Measurements from ENCODE around the gene PRRC2A. TPM values are rescaled to one million over a fixed set of nuclear protein-coding genes. Genes with fewer than 3 reads are reported as not detected.
A peak's percentile ranks its signal among the peaks of the same experiment; 100 is the strongest.

Gene PRRC2A
- total RNA-seq, 1 donor from 2014 or later = 166 TPM

DNA sequence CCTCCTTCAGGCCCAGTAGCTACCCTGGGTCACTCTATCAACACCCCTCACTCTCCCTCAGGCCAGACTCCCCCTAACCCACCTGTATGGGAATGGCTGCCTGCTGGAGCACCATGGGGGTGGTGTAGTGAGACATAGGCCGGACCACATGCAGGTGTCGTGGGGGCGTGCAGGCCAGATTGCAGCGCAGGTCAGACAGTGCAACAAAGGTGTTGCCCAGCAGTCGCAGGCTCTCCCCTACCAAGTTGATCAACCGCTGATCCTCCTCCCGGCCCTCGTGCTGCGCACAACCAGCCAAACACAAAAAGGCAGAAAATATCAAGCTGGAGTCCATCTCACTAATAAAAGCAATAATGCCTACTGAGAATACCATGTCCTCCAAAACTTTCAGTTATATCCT is 24.8 kb downstream of the PRRC2A start:
- DNase-seq (ENCODE audit: extremely low read depth, low read depth, low spot score) = no peak

DNA sequence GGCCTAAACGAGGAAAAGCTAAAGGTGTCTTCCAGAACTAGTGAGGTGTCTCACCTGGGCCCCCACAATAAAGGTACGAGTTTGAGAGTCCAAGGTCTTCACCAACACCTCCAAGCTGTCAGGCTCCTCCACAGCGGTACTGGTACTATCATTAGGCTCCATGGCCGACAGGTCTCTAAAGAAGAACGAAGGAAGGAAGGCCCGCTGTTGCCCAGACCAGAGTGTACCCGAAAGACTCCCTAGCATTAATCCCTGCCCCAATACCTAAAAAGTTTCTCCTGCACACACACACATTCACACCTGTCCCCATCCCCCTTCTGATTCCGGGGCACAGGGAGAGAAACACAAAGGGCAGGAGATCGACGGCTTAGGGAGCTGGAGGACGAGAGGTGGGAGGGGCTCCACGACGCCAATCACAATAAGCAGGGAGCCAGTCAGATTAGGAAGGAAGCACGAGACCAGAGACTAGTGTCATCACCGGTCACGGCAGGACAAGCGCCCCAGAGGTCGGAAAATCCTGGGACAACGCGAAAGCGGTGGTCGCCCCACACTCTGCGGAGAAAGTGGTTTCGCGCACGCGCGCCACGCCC is 31.2 kb downstream of the PRRC2A start:
- peak; percentile 55 for DNase-seq (ENCODE audit: extremely low read depth, low read depth, low spot score)

DNA sequence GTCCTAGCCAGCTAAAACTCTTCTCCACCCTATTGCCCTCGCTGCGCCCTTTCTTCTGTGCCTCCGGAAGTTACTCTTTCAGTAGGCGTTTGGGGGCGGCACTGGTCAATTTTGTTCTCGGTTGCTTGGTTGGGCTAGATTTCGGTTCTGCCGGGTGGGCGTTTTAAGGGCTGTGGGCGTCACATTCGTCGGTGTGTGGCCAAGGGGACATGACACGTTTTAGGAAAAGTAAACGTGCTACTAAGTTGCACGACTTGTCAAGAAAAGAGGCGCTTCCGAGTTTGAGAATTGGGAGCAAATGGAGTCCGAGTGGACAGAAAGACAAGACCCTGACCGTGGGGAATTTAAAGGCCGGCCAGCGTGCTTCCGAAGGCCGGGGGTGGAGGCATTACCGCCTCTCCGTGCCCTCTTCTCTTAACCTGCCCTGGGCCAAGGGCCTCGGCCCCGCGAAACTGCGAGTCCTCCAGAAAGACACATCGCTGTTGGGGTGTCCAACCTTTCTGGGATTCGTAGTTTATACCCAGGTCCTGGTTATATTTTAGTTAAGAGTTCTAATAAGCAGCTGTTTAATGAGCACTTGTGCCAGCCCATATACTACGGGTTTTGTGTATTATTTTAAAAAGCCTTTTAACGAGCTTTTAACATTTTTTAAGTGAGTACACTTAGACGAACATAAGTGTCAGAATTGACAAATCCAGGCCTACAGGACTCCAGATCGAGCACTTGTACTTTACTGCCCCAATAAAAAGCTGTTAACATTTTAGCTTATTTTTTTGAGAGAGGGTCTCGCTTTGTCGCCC is 32.6 kb downstream of the PRRC2A start:
- DNase-seq (ENCODE audit: extremely low read depth, low read depth, low spot score) = no peak

DNA sequence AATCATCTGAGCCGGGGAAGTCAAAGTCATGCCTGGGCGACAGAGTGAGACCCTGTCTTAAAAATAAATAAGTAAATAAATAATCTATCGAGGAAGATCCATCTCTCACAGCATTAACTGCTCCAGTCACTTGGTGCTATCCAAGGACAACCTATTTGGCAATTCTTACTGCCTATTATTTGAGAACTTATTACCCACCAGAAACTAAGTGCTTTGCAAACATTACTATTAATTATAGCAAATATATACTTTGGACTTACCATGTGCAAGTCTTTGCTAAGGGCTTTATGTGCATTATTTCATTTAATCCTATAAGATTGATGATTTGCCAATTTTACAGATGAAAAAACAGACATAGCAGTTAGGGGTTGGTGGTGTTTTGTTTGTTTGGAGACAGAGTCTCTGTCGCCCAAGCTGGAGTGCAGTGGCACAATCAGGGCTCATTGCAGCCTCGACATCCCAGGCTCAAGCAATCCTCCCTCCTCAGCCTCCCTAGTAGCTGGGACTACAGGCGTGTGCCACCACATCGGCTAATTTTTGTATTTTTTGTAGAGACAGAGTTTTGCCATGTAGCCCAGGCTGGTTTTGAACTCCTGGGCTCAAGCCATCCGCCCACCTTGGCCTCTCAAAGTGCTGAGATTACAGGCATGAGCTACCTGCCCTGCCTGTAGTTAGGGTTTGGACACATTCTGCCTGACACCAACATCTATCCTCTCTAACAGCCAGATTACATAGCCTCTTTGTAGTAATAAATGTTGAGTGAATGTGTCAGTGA is 34.2 kb downstream of the PRRC2A start:
- DNase-seq (ENCODE audit: extremely low read depth, low read depth, low spot score) = no peak

DNA sequence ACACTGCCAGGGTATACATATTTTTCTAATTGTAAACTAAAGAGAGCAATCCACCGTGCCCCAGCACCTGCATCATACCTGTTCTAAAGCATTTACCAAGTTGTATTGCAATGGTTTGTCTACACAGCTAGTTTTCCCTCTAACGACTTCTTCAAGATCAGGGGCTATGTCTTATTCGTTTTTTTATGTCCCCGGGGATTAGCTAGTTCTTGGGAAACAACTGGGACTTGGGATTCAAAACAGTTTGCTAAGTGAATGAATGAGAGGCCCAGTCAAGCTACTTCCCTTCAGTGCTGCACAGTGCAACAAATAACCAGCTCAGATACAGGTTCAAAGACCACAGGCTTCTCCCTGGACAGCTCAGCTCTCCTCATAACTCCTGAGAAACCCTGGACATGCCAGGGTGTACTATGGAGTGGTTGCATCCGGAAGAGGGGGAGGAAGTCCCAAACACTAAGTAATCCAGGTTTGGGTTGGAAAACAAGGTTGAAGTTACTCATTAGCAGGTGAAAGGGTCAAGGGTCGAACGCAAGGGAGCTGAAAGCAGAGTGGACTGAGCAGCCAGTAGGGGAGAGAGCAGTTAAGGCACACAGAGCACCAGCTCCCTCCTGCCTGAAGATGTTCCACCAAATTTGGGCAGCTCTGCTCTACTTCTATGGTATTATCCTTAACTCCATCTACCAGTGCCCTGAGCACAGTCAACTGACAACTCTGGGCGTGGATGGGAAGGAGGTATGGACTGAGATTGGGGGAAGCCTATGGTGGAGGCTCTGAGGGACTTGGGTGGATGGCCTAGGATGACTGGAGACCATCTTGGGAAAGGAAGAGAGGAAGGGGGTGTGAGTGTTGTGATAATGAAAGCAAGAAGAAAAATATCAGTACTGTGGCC is 35.1 kb downstream of the PRRC2A start, which contains the start of gene APOM:
TSS of gene APOM (plus strand) at position 546 of the 889 bp plus-strand sequence. CDS start at position 619, 73 bp downstream.
- DNase-seq (ENCODE audit: extremely low read depth, low read depth, low spot score) = no peak

DNA sequence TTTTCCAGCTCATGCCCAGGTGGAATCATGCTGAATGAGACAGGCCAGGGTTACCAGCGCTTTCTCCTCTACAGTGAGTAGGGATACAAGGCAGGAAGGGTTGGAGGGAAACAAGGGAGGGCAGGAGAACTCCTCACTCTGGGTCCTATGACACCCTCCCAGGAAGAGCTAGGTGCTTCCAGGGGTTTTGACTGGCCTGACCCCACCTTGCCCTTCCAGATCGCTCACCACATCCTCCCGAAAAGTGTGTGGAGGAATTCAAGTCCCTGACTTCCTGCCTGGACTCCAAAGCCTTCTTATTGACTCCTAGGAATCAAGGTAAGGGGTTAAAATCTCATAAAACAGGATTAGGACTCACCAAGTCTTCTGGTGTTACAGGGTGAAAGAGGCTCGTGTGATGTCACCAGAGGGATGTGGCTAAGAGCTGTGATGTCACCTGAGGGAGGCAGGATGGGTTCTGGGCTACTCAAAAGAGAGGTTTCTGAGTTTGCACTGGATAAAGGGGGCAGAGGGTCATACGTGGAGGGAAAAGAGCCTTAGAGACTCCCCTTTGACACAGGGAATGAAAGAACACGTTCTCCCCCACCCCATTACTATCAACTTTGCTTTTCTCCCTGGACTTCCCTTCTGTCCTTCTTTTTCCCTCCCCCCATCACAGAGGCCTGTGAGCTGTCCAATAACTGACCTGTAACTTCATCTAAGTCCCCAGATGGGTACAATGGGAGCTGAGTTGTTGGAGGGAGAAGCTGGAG is 37.1 kb downstream of the PRRC2A start:
- no peak for DNase-seq (ENCODE audit: extremely low read depth, low read depth, low spot score)

DNA sequence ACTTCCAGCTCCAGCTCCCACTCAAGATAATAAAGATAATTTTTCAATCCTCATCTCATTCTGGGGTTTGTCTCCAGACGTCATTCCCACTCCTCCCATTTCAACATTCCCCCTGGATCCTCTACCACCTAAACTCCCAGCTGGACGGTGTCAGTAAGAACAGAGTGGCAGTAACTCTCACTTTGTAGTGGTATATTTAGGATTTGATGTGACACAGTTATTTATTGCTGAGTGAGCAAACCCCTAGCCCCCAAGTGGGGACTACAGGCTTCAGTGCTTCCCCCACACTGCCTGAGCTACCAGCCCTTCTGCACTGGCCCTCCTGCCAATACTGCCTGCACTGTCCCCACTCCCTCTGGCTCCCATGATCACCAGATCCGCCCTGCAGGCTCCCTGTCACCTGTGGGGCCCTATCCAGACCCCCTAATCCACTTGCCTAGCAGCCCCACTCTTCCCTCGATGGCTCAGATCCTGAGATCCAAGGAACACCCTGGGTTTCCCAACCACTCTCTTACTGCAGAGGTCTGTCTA is 37.7 kb downstream of the PRRC2A start:
- no peak for DNase-seq (ENCODE audit: extremely low read depth, low read depth, low spot score)

DNA sequence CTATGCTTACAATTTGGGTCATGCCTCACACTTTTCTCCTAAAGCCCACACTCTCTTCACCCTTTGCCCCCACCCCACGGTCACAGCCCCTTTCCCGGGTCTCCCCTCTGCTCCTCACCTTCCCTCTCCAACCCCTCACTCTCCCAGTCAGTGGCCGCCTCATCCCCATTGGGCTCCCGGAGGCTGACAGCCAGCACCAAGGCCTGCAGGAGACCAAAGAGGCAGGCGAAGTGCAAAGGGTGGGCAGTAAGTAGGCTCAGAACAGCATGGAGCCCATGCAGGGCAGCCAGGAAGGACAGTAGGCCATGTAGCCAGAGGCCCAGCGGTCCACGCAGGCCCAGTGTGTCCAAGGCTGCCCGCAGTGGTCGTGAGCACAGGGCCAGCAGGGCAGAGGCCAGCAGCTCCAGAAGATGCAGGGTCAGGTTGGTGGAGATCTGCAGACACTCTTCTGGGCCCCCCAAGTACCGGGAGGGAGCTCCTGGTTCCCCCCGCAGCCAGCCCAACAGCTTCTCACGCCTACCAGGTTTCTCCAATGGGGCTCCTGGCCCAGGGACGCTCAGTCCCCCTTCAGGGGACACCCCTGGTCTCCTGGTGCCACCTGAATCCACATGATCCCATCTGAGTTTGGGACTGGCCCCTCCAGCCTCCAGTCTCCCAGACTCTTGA is 38.6 kb downstream of the PRRC2A start:
- DNase-seq (ENCODE audit: extremely low read depth, low read depth, low spot score) = no peak

DNA sequence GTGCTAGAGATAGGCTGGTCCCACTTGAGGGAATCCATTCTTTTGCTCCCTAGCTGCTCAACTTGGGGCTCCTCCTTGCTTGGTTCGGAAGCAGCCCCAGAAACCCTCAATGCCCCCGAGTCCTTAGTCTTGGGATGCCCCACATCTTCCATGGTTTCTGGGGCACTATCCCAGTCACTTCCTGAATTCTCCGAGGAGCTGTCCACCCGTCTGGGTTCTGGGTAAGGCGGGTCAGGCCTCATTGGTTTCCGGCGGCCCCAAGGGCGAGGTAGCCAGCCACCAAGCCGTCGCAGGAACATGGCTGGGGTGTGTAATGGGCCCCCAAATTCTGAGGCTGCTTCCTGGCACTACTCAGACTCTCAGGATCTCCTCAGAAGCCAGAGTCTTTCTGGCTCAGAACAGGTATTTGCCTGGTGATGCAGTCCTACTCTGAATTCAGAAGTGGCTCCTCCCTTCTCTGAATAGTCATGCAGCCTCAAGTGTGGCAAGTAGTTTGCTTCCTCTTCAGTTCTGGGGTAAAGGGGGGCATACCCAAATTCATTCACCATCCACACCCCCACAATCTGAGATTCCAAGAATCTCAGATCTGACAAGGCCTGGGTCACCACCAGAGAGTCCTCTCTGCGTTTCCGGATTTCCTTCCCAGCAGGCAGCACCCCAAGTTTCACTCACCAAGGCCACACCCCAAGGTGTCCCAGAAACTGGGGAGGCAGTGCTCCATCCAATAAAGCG is 39.3 kb downstream of the PRRC2A start:
- DNase-seq (ENCODE audit: extremely low read depth, low read depth, low spot score) = no peak

DNA sequence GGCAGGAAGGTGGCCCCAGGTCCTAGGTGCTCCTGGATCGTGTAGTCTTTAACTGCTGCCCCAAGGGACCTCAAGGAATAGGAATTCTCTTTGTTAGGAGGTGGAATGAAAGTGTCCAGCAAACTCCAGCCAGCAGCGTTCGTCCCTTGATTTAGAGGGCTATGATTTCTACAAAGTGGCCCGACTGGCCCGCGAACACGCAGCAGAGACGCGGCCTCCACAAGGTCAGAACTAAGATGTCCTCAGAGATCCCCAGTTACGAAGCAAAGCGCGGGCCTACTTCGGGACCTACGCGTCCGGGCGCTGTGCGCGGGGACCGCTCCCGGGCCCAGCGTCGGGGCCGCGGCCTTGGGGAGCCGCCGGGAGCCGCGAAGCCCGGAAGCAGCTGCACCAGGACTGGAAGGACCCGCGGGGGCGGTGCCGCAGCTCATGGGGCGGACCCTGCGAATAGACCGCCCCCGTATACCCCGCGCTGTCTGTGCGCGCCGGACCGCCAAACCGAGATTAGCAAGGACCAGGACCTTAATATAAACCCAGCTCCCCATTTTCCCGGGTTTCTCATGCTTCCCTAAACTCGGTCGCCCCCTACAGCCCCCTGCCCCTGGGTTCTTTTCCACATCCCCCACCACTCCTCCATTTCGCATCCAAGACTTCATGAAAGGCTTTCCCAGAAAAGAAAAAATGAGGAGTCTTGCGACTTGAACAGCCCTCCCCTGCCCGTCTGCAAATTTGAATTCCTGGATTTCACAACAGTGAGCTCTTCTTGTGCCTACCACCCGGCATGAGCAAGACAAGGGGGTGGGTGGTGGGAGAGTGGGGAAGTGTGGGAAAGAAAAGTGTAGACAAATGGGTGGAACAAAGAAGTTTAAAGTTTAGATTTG is 40.1 kb downstream of the PRRC2A start, which contains the start of gene C6orf47:
TSS of gene C6orf47 (minus strand) at position 398 of the 881 bp plus-strand sequence. CDS start 831 bp downstream, outside the sequence.
- DNase-seq (ENCODE audit: extremely low read depth, low read depth, low spot score) = no peak

DNA sequence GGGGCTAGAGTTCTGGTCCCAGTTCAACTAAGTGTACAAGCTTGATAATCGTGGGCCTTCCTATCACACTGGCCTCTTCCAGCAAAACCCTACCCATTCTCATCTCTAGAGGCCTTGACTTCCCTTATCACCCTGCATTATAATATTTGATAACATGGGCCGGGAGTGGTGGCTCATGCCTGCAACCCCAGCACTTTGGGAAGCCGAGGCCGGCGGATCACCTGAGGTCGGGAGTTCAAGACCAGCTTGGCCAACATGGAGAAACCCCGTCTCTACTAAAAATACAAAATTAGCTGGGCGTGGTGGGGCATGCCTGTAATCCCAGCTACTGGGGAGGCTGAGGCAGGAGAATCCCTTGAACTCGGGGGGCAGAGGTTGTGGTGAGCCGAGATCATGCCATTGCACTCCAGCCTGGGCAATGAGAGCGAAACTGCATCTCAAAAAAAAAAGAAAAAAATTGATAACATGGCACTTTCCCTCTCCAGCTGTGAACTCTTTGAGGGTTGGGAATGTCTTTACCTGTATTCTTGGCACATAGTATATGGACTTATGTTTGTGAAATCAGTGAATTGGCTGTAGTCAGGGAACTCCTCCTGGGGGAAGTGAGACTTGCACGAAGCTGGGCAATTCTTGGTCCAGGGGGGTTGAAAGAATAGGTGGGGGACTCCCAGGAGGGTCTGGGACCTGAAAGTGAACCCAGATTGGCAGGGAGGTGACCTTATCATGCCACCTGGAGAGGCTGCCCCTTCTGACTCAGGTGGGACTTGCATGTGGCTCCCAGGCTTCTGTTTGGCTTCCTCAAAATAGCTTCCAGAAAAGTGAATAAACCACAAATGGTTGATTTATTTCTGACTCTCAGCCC is 41.0 kb downstream of the PRRC2A start:
- DNase-seq (ENCODE audit: extremely low read depth, low read depth, low spot score) = no peak

DNA sequence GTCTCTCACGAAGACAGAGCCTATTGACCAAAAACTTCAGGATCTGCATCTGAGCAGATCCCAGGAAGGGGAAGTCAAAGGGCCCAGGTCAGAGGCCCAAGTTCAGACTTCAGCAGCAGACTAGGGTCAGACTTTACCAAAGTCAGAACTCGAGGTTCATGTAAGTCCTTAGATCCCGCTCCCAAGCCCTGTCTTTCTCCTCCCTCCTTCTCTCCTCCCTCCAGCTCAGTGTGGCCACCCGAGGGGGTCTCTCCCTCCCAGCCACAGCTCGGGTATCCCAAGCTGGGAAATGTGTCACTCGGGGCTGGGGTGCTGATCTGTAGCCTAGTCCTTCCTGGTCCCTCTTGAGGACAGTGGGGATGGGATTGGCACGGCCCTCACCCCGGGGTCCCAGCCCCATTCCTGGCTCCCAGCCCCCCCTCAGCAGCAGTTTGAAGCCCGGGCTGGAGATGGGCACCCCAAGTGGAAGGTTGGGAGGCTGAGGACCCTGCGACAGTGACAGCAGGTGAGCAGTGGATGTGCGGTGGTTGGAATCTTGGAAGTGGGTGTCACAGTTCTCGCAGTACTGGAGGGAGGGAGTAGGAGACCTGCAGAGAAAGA is 41.7 kb downstream of the PRRC2A start:
- no peak for DNase-seq (ENCODE audit: extremely low read depth, low read depth, low spot score)

DNA sequence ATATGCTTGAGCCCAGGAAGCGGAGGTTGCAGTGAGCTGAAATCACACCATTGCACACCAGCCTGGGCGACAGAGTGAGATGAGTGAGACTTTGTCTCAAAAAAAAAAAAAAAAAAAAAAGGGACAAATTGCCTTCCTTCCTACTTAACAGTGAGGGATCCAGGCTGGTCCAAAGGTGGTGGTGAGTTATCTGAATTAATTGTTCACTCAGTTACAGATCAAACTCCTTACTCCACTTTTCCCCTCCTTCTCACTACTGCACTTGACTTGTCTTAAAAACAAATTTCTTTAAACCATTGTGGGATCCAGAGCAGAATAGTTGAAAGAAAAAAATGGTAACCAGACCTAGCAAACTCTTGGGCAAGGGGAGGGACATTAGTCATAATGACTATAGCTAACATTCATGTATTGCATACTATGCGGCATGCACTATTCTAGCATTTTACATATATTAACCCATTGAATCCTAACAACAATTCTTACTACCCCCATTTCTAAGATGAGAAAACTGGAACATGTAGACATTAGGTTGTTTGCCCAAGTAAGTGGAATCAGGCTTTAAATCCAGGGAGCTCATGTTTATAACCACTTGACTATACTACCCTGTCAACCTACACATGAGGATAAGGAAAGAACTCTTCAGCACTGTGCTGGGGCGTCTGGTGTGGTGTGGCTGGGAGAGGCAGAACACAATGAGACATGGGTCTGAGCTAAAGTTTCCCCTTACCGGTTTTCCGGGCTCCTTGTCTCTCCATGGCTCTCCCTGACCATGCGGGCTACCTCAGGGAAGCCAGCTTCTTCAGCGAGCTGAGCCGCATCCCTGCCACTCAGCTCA is 42.8 kb downstream of the PRRC2A start:
- DNase-seq (ENCODE audit: extremely low read depth, low read depth, low spot score) = no peak

DNA sequence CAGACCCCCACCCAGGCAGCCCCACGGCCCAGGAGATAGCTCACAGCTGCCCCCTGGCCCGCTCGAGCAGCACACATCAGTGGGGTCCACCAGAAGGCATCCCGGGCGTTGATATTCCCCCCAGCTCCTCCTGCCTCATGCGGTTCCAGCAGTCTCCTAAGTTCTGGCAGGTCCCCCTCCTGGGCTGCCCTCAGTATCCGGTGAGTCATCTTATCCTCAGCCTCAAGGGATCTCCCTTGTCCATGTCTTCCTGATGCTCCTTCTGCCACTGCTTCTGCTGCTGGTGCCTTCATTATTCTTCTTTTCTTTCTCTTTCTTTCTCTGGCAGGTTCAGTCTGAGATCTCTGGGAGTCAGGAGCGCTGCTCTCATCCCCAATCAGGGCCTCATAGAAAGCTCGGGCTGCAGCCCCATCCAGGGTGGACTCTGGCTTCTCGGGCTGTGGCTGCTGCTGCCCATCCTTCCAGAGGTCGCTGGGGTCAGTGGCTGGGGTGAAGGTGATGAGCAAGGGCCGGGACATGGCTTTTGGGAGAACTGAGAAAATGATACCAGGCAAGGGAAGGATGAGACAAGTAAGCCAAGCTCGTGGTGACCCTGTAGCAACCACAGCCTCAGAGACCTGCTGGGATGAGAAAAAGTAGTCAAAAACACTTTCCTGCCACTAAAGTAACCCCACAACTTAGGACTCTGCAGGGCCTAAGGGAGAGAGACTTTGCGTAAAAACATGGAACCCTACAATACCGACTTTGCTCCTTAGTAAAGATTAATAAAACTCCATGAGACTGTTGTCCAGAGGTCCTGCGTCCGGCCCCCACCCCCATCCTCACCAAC is 43.7 kb downstream of the PRRC2A start:
- DNase-seq (ENCODE audit: extremely low read depth, low read depth, low spot score) = no peak

Measured in glomerular endothelial cell (primary cell).